ENCODE data around the gene CDCA7. TPM values are rescaled to one million over a fixed set of nuclear protein-coding genes. Genes with fewer than 3 reads are reported as not detected.

The CDCA7 gene
- total and polyA plus RNA-seq, 2 donors (not counting 3 experiments of a cell fraction or from before 2014, with no cell fraction given) = 14.9 to 29.7 TPM

DNA sequence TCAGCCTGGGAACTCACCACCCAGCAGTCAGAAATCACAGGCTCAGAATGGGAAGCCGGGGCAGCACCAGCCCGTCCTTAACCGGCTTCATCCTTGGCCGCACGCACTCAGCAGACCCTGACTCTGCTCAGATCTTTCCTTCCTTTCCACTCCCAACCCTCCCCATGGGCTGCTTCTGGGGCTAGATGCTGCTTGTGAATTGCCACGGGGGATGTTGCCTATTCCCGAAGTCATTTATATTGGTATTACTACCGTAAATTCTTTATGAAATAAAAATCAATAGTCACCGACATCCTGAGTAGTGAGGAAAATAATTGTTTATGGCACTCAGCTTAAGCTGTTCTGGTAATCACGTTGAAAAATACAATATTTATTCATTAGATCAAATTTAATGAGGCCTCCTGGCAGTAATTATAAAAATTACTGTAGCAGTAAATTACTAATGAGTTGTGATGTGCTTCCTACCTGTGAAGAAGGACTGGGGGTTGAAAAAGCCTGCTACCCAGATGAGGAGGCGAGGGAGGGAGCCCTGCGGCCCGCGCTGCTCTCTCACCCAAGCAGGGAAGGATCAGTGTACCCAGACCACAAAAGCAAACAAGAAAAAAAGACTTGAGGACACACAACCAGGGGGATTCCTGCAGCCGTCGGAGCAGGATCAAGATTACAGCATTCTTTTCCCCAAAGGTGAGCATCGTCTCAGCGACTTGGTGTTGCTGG lies 31.5 kb downstream of the CDCA7 start:
- DNase-seq (ENCODE audit: low read depth, low spot score) (no peak), FAIRE-seq (no peak)
- no peaks in the 10 kb centered on the region for H3K79me2 ChIP-seq (ENCODE audit: control insufficient read depth, insufficient read depth, low read length)
- H3K27me3 ChIP-seq (ENCODE audit: control insufficient read depth in 2 of 2, insufficient read depth in 2 of 2, low read length in 2 of 2) = no peaks in the 10 kb centered on the region
- H3K9ac ChIP-seq (replicated peaks; ENCODE audit: extremely low read depth, insufficient read depth, low read length) = no peak overlapping the region
- H3K27ac ChIP-seq (ENCODE audit: insufficient read depth, low read depth, low read length) = no peak overlapping the region
- no peaks in the 10 kb centered on the region for H4K20me1 ChIP-seq (replicated peaks; ENCODE audit: control insufficient read depth, extremely low read depth, insufficient read depth, low read length)
- no peaks in the 10 kb centered on the region for H3K4me1 ChIP-seq (ENCODE audit: control insufficient read depth, extremely low read depth, insufficient read depth, low read length)
- BruUV-seq (replicated peaks) = no TSS peak
- no peak overlapping the region for H3K4me2 ChIP-seq (ENCODE audit: insufficient read depth, low read length)
- POLR2A ChIA-PET = no interaction called here
- intact Hi-C loops (cut with micrococcal nuclease) (no loop called here), dilution Hi-C loops (cut with MboI; ENCODE audit: extremely low pct_ligation_motif_present, low sequenced_read_pairs) (no loop called here)
- H2AFZ ChIP-seq (ENCODE audit: low read depth, low read length) = no peak overlapping the region
- no peak overlapping the region for H3K4me3 ChIP-seq (replicated peaks in 1 of 3; ENCODE audit: insufficient read depth in 1 of 3, low read depth in 1 of 3, low read length in 3 of 3)
- TF ChIP-seq POLR2A (IDR thresholded peaks at IDR 0.05; ENCODE audit: low read depth, low read length) (no peak), POLR2AphosphoS5 (IDR thresholded peaks at IDR 0.05; ENCODE audit: insufficient read depth, low read depth, low read length) (no peak), FOS (IDR thresholded peaks at IDR 0.05; ENCODE audit: borderline replicate concordance, insufficient read depth, low read length) (no peak), MYC (IDR thresholded peaks at IDR 0.05; ENCODE audit: low read depth, low read length) (no peak), EZH2 (IDR thresholded peaks at IDR 0.05; ENCODE audit: borderline replicate concordance, low read depth, low read length, severe bottlenecking) (no peak), JUN (IDR thresholded peaks at IDR 0.05; ENCODE audit: borderline replicate concordance, insufficient read depth, insufficient read length, low read depth) (no peak), GATA2 (IDR thresholded peaks at IDR 0.05; ENCODE audit: insufficient read depth, insufficient read length, low read depth, low read length) (no peak)
- TF ChIP-seq, protein P1, sequence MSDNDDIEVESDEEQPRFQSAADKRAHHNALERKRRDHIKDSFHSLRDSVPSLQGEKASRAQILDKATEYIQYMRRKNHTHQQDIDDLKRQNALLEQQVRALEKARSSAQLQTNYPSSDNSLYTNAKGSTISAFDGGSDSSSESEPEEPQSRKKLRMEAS (IDR thresholded peaks at IDR 0.05; ENCODE audit: insufficient read depth, insufficient read length) = no peak
- TF ChIP-seq, protein P2, sequence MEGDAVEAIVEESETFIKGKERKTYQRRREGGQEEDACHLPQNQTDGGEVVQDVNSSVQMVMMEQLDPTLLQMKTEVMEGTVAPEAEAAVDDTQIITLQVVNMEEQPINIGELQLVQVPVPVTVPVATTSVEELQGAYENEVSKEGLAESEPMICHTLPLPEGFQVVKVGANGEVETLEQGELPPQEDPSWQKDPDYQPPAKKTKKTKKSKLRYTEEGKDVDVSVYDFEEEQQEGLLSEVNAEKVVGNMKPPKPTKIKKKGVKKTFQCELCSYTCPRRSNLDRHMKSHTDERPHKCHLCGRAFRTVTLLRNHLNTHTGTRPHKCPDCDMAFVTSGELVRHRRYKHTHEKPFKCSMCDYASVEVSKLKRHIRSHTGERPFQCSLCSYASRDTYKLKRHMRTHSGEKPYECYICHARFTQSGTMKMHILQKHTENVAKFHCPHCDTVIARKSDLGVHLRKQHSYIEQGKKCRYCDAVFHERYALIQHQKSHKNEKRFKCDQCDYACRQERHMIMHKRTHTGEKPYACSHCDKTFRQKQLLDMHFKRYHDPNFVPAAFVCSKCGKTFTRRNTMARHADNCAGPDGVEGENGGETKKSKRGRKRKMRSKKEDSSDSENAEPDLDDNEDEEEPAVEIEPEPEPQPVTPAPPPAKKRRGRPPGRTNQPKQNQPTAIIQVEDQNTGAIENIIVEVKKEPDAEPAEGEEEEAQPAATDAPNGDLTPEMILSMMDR (IDR thresholded peaks at IDR 0.05; ENCODE audit: extremely low read depth in 1 of 2, insufficient read depth in 1 of 2, low read depth in 1 of 2, low read length in 2 of 2) = no peak
- CTCF ChIA-PET = no interaction called here
- H3K36me3 ChIP-seq (ENCODE audit: control insufficient read depth in 2 of 2, extremely low read depth in 1 of 2, insufficient read depth in 2 of 2, low read length in 2 of 2) = no peaks in the 10 kb centered on the region
- no peaks in the 10 kb centered on the region for H3K9me3 ChIP-seq (replicated peaks; ENCODE audit: control insufficient read depth, insufficient read depth, low read length)
- no peaks in the 10 kb centered on the region for H3K9me1 ChIP-seq (replicated peaks; ENCODE audit: control insufficient read depth, extremely low read depth, insufficient read depth, low read length)

All from endothelial cell of umbilical vein (primary cell).